MM.1S (cell line): Measurements from ENCODE around the gene IFNL2.

Experiments used
- DNase-seq: peaks from one replicate; pipeline ENCODE4 v3.0.0-alpha.2; 2015
- H2AFZ ChIP-seq: fragments of 300-600 bp; sonication (generic); 2 replicates; pipeline ENCODE4 v1.6.0; 2016; ENCODE audit warnings: antibody characterized with exemption, low read length
- H3F3A ChIP-seq: fragments of 300-600 bp; sonication (generic); 2 replicates; pipeline ENCODE4 v1.6.1; 2016; ENCODE audit warnings: mild to moderate bottlenecking, antibody characterized with exemption, low read length, moderate library complexity, mixed read lengths; ENCODE audit not compliant: insufficient read depth
- H3K27ac ChIP-seq: fragments of 300-600 bp; sonication (generic); 2 replicates; pipeline ENCODE4 v1.5.1; 2016; ENCODE audit warnings: mild to moderate bottlenecking, low read length
- H3K27me3 ChIP-seq: fragments of 300-600 bp; sonication (generic); replicated peaks from 2 replicates; pipeline ENCODE4 v1.6.0; 2016; ENCODE audit warnings: low read length; ENCODE audit not compliant: insufficient read depth
- H3K36me3 ChIP-seq: fragments of 300-600 bp; sonication (generic); replicated peaks from 2 replicates; pipeline ENCODE4 v1.6.1; 2016; ENCODE audit warnings: mild to moderate bottlenecking, low read length, mixed read lengths; ENCODE audit not compliant: insufficient read depth
- H3K4me1 ChIP-seq: fragments of 300-600 bp; sonication (generic); 2 replicates; pipeline ENCODE4 v1.6.1; 2016; ENCODE audit warnings: low read length, mixed read lengths
- H3K4me2 ChIP-seq: fragments of 300-600 bp; sonication (generic); 2 replicates; pipeline ENCODE4 v1.6.0; 2016; ENCODE audit warnings: low read depth, low read length
- H3K4me3 ChIP-seq: fragments of 300-600 bp; sonication (generic); 2 replicates; pipeline ENCODE4 v1.5.1; 2016; ENCODE audit warnings: low read length, mixed read lengths
- H3K79me2 ChIP-seq: fragments of 300-600 bp; sonication (generic); 2 replicates; pipeline ENCODE4 v1.6.1; 2016; ENCODE audit warnings: mixed run types, low read length, mixed read lengths
- H3K9ac ChIP-seq: fragments of 300-600 bp; sonication (generic); 2 replicates; pipeline ENCODE4 v1.6.1; 2016; ENCODE audit warnings: low read length, mixed read lengths
- H3K9me2 ChIP-seq: fragments of 300-600 bp; sonication (generic); replicated peaks from 2 replicates; pipeline ENCODE4 v1.6.1; 2016; ENCODE audit warnings: mild to moderate bottlenecking, low read length, mixed read lengths; ENCODE audit not compliant: insufficient read depth
- H3K9me3 ChIP-seq: fragments of 300-600 bp; sonication (generic); replicated peaks from 2 replicates; pipeline ENCODE4 v1.6.1; 2016; ENCODE audit warnings: mild to moderate bottlenecking, low read length, mixed read lengths; ENCODE audit not compliant: insufficient read depth
- H4K20me1 ChIP-seq: fragments of 300-600 bp; sonication (generic); 2 replicates; pipeline ENCODE4 v1.6.1; 2016; ENCODE audit warnings: mild to moderate bottlenecking, low read length, moderate library complexity, mixed read lengths; ENCODE audit not compliant: insufficient read depth
- EZH2 ChIP-seq: fragments of 300-600 bp; sonication (generic); optimal IDR thresholded peaks from 2 replicates; pipeline ENCODE3; 2017; ENCODE audit warnings: low read depth, mild to moderate bottlenecking, antibody characterized with exemption, low read length, mixed read lengths
- EZH2phosphoT487 ChIP-seq: fragments of 300-600 bp; sonication (generic); IDR thresholded peaks from 2 replicates; pipeline ENCODE4 v1.6.1; 2018; ENCODE audit warnings: antibody characterized with exemption, low read length
- TF ChIP-seq, protein P1 (sequence below): fragments of 300-600 bp; sonication (generic); IDR thresholded peaks from 2 replicates; pipeline ENCODE4 v1.5.1; 2016; ENCODE audit warnings: antibody characterized with exemption, low read length, mixed read lengths

Gene IFNL2

DNA sequence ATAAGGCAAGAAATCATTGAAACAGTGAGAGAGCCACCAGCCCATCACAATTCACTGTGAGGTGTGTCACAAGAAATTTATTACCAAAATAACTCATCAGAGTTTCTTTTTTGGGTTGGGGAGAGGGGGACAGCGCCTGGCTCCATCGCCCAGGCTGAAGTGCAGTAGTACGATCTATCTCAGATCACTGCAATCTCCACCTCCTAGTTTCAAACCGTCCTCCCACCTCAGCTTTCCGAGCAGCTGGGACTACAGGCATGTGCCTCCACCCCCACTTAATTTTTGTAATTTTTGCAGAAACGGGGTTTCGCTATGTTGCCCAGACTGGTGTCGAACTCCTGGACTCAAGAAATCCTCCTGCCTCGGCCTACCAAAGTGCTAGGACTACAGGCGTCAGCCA is 31.6 kb downstream of the IFNL2 start:
- Histone ChIP-seq H3F3A (no peaks in the 10 kb centered on the region), H3K27me3 (peaks cover 8% of the 10 kb centered on the region; the same call in 1 of the 2 replicates), H4K20me1 (no peaks in the 10 kb centered on the region), H3K4me1 (no peaks in the 10 kb centered on the region), H2AFZ (no peak overlapping the region), H3K27ac (no peak overlapping the region), H3K4me3 (no peak overlapping the region), H3K9me3 (no peaks in the 10 kb centered on the region), H3K79me2 (no peaks in the 10 kb centered on the region), H3K9me2 (no peaks in the 10 kb centered on the region), H3K4me2 (no peak overlapping the region), H3K36me3 (no peaks in the 10 kb centered on the region), H3K9ac (no peak overlapping the region)
- no peak for DNase-seq
- TF ChIP-seq, protein P1, sequence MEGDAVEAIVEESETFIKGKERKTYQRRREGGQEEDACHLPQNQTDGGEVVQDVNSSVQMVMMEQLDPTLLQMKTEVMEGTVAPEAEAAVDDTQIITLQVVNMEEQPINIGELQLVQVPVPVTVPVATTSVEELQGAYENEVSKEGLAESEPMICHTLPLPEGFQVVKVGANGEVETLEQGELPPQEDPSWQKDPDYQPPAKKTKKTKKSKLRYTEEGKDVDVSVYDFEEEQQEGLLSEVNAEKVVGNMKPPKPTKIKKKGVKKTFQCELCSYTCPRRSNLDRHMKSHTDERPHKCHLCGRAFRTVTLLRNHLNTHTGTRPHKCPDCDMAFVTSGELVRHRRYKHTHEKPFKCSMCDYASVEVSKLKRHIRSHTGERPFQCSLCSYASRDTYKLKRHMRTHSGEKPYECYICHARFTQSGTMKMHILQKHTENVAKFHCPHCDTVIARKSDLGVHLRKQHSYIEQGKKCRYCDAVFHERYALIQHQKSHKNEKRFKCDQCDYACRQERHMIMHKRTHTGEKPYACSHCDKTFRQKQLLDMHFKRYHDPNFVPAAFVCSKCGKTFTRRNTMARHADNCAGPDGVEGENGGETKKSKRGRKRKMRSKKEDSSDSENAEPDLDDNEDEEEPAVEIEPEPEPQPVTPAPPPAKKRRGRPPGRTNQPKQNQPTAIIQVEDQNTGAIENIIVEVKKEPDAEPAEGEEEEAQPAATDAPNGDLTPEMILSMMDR, result no peak
- TF ChIP-seq EZH2phosphoT487, result no peak
- TF ChIP-seq EZH2, result no peak

DNA sequence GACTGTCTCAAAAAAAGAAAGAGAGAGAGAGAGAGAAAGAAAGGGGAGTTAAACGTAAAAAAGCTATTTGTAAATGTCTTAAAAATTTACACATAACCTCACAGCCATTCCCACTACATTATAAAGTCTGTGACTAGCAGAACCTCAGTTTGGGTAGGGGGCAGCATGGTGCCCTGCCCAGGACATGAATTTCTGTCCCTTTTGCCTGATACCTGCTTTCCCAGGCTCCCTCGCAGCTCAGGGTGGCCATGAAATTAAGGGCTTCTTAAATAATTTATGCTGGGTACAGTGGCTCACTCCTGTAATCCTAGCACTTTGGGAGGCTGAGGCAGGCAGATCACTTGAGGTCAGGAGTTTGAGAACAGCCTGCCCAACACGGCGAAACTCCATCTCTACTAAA is 32.8 kb downstream of the IFNL2 start:
- H3K9me2 ChIP-seq, result no peaks in the 10 kb centered on the region
- H3K36me3 ChIP-seq, result no peaks in the 10 kb centered on the region
- DNase-seq, result no peak
- H3K27me3 ChIP-seq, result peaks cover 11% of the 10 kb centered on the region; the same call in 1 of the 2 replicates
- H3K9ac ChIP-seq, result no peak overlapping the region
- H2AFZ ChIP-seq, result no peak overlapping the region
- no peaks in the 10 kb centered on the region for H4K20me1 ChIP-seq
- no peaks in the 10 kb centered on the region for H3F3A ChIP-seq
- no peak overlapping the region for H3K27ac ChIP-seq
- H3K79me2 ChIP-seq, result no peaks in the 10 kb centered on the region
- no peaks in the 10 kb centered on the region for H3K9me3 ChIP-seq
- no peak overlapping the region for H3K4me3 ChIP-seq
- TF ChIP-seq, protein P1, result no peak
- TF ChIP-seq EZH2phosphoT487 (no peak), EZH2 (no peak)
- H3K4me2 ChIP-seq, result no peak overlapping the region
- no peaks in the 10 kb centered on the region for H3K4me1 ChIP-seq

DNA sequence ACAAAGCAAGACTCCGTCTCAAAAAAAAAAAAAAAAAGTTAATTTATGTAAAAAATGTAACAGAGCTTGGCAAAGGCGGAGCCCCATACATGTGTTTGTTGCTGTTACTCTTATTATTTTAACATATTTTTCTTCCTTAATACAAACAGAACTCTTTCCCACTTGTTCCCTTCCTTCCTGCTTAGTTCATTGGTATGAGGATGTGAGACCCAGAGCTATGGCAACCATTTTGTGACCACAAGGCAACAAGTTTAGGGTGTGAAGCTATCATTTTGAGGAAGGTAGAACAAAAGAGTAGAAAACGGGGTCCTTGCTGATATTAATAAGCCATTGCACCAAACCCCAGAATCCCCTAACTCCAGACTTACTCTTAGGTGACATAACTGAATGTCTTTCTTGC is 33.4 kb downstream of the IFNL2 start:
- Histone ChIP-seq H3K27me3 (peaks cover 11% of the 10 kb centered on the region; the same call in 1 of the 2 replicates), H3K4me2 (no peak overlapping the region), H3F3A (no peaks in the 10 kb centered on the region), H3K9ac (no peak overlapping the region), H4K20me1 (no peaks in the 10 kb centered on the region), H3K4me3 (no peak overlapping the region), H3K79me2 (no peaks in the 10 kb centered on the region), H3K27ac (no peak overlapping the region), H3K9me3 (no peaks in the 10 kb centered on the region), H2AFZ (no peak overlapping the region), H3K4me1 (no peaks in the 10 kb centered on the region), H3K9me2 (no peaks in the 10 kb centered on the region), H3K36me3 (no peaks in the 10 kb centered on the region)
- TF ChIP-seq EZH2phosphoT487, result no peak
- no peak for DNase-seq

DNA sequence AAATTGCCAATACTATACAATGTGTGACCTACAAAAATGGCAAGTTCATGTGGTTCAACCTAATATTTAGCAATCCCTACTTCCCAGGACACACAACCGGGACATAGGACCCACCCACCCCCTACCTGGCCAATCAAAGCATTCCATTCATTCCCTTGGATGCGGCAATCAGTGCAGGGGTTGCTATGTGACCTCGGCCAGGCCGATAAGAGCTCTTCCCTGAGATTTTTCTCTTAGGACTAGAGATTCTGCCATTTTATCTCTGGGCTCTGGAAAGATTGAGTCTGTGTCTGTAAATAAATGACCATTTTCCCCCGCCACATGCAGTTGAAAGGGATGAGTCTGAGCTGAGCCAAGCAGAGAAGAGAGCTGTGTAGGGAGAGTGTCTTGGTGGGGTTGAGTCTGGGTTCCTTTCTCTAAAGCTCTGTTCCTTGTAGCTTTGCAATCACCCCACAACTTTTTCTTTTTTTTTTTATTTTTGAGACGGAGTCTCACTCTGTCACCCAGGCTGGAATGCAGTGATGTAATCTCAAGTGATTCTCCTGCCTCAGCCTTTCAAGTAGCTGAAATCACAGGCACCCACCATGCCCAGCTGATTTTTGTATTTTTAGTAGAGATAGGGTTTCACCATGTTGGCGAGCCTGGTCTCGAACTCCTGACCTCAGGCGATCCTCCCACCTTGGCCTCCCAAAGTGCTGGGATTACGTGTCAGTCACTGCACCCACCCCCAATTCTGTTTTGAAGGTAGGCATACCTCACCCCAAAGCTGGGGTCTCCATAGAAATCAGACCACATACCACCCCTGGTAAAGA is 35.4 kb downstream of the IFNL2 start:
- no peak overlapping the region for H3K4me3 ChIP-seq
- H3K4me2 ChIP-seq, result no peak overlapping the region
- H3K9me3 ChIP-seq, result no peaks in the 10 kb centered on the region
- no peak overlapping the region for H3K27ac ChIP-seq
- peaks cover 11% of the 10 kb centered on the region; the same call in 1 of the 2 replicates for H3K27me3 ChIP-seq
- TF ChIP-seq EZH2 (no peak), EZH2phosphoT487 (no peak)
- TF ChIP-seq, protein P1, result no peak
- H3K79me2 ChIP-seq, result no peaks in the 10 kb centered on the region
- H3K9ac ChIP-seq, result no peak overlapping the region
- no peak overlapping the region for H2AFZ ChIP-seq
- no peaks in the 10 kb centered on the region for H3K36me3 ChIP-seq
- DNase-seq, result no peak
- no peaks in the 10 kb centered on the region for H3F3A ChIP-seq
- no peaks in the 10 kb centered on the region for H3K9me2 ChIP-seq
- H3K4me1 ChIP-seq, result no peaks in the 10 kb centered on the region
- H4K20me1 ChIP-seq, result no peaks in the 10 kb centered on the region
